Bone marrow (tissue), 2 donors: ENCODE data around the gene RPL27.
A peak's percentile ranks its signal among the peaks of the same experiment; 100 is the strongest.
"Not testable (repeated sequence)": the region's sequence is repeated elsewhere in the genome, so short reads cannot be mapped to it uniquely, and the experiment has no call there.

Experiments used
- DNase-seq, 2 donors: peaks; one replicate each; lab custom pipeline; 2025; lab: John Stamatoyannopoulos, UW

The RPL27 gene

GRCh38 chr17:42993913-42994312, 4.3 kb upstream of the RPL27 start:
- DNase-seq = not testable (repeated sequence)

GRCh38 chr17:42997390-42997983, 732 bp upstream of the RPL27 start:
- no peak for DNase-seq

- DNase-seq = no peak
Observed at GRCh38 chr17:42999003-42999525, 845 bp downstream of the RPL27 start.

- DNase-seq = not testable (repeated sequence)
Observed at GRCh38 chr17:43000894-43001293, 2.7 kb downstream of the RPL27 start.

- DNase-seq = no peak
Observed at GRCh38 chr17:43003542-43004172, 5.4 kb downstream of the RPL27 start.

- DNase-seq = peak; percentile 47 to 86
Observed at GRCh38 chr17:43006639-43007551, 8.7 kb downstream of the RPL27 start, which contains the start of gene IFI35. Gene IFI35 (plus strand): TSS chr17:43006784. CDS start chr17:43006948, 164 bp downstream.

GRCh38 chr17:43010667-43011308, 12.6 kb downstream of the RPL27 start:
- no peak for DNase-seq

- DNase-seq = no peak
Observed at GRCh38 chr17:43011728-43012472, 13.7 kb downstream of the RPL27 start.

- no peak for DNase-seq
Observed at GRCh38 chr17:43013296-43013695, 15.1 kb downstream of the RPL27 start.

GRCh38 chr17:43014020-43014648, 15.9 kb downstream of the RPL27 start:
- DNase-seq = no peak

- no peak for DNase-seq
Observed at GRCh38 chr17:43014649-43015542, 16.7 kb downstream of the RPL27 start.

GRCh38 chr17:43015579-43015978, 17.4 kb downstream of the RPL27 start:
- DNase-seq = no peak

- DNase-seq = no peak
Observed at GRCh38 chr17:43016216-43016615, 18.0 kb downstream of the RPL27 start.

GRCh38 chr17:43018008-43018853, 20.0 kb downstream of the RPL27 start:
- no peak for DNase-seq

- DNase-seq = no peak
Observed at GRCh38 chr17:43018932-43019331, 20.7 kb downstream of the RPL27 start.

- DNase-seq = no peak
Observed at GRCh38 chr17:43019418-43019817, 21.2 kb downstream of the RPL27 start.

GRCh38 chr17:43020030-43020621, 21.9 kb downstream of the RPL27 start:
- no peak for DNase-seq
